ENCODE measurements around the gene RFNG.

The RFNG gene

DNA sequence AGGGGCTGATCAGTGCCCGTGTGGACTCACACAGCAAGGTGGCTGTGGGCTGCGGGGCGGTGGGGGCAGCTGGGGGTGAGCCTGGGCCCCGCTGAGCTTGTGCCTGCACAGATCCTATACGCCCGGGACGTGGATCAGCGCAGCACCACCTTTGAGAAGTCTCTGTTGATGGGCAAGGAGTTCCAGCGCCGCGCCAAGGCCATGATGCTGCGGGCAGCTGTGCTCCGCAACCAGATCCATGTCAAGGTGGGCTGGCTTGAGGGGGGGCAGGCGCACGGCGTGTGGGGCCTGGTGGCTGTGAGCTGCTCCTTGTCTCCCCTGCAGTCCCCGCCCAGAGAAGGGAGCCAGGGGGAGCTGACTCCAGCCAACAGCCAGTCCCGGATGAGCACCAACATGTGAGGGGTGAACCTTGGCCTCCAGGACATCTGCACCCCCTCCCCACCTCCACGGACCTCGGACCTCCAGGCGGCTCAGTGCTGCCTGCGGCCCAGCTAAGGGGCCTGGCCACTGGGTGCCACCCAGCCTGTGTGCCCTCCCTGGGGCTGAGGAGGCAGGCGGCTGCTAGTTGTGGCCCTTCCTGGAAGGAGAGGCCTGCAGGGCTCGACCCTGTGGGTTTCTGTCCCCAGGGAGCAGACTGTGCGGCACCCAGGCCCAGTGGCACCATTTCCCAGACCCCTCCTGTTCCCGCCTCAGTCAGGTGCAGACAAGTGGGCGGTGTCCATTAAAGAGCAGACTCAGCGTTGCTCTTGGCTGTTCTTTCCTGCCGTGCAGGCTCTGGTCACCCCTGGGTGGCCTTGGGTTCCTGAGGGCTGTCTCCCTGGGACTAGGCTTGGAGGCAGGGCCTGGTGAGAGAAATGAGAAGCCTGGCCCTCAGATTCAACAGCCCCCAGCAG lies 5.4 kb upstream of the RFNG start:
- DNase-seq, result no peak

DNA sequence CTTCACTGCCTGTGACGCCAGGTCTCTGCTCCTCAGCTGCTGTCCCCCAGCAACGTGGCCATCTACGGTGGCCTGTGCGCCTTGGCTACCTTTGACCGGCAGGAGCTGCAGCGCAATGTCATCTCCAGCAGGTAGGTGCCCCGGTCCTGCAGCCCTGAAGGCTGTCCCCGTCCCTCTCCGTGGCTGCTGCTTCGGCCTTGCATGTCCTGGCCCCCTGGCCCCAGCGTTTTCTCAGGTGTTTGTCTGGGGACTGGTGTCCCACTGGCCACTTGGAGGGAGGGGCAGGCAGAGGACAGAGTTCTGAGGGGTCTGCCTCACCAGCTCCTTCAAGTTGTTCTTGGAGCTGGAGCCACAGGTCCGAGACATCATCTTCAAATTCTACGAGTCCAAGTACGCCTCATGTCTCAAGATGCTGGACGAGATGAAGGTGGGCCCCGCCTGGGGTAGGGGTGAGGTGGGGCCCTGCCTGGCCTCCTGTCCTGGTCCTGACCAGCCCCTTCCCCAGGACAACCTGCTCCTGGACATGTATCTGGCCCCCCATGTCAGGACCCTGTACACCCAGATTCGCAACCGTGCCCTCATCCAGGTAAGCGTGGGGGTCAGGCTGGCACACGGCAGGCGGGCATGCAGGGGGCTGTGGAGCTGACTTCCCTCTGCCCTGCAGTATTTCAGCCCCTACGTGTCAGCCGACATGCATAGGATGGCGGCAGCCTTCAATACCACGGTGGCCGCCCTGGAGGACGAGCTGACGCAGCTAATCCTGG lies 4.5 kb upstream of the RFNG start:
- DNase-seq, result no peak

DNA sequence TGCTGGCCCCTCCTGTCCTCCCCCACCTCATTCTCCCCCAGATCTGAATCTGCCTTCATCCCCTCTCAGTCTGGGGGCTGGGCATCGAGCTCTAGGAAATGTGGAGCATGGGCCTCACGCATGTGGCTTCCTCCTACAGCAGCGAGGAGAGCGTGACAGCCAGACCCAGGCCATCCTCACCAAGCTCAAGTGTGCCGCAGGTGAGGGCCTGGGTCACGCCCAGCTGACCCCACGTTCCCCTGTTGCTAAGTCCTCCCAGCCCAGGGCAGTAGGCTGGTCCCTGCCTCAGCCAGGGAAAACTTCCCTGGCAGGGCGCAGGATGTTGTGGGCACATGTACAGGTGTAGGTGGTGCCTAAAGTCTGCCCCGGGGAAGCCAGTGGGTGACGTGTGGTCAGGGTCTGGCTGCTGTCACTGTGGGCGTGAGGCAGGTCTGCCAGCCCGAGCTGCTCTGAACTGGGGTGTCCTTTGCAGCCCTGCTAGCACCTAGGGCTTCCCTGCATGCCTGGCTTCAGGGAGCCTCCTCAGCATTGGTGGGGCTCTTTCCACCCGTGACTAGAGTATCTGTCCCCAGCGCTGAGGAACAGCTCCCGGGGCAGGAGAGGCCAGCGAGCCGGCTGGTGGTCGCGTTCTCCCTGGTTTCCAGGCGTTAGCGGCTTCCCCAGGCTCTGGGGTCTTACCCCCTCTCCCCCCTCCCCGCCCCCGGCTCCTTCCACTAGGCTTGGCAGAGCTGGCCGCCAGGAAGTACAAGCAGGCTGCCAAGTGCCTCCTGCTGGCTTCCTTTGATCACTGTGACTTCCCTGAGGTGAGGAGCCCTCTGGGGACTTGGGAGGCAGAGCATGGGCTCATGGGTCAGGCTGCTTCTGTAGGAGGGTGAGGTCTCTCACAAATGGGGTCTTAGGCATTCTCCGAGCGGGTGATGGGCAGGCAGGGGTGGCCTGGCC lies 3.7 kb upstream of the RFNG start:
- no peak for DNase-seq

GRCh38 chr17:82054351-82055022 lies 2.9 kb upstream of the RFNG start:
- DNase-seq, result no peak

DNA sequence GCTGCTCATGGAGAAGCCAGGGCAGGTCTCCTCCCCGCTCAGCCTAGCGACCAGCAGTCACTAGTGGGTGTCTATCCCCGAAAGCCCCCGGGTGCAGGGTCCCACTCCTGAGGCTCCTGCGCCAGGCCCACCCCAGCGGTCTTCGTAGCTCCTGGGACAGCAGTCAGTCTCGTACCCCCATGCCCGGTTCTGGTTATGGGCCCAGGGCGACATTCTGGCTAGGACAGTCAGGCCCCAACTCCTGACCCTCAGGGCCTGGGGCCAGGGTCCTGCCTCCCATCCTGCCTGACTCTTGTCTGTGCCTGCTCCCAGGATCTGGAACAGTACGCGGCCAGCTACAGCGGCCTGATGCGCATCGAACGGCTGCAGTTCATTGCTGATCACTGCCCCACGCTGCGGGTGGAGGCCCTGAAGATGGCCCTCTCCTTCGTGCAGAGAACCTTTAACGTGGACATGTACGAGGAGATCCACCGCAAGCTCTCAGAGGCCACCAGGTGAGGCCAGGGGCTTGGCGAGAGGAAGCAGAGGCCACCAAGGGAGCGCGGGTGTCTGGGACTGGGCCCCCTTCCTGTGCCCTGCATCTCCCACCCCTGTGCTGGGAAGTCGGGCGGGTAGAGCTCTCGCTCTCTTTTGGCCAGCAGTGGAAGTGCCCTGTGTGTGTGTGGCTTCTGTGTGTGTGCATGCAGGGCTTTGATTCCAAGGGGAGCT lies 2.1 kb upstream of the RFNG start:
- no peak for DNase-seq

GRCh38 chr17:82053130-82053529 lies 1.5 kb upstream of the RFNG start:
- no peak for DNase-seq

- DNase-seq, result no peak
Observed at GRCh38 chr17:82052638-82053059, 1.0 kb upstream of the RFNG start.

- no peak for DNase-seq
Observed at GRCh38 chr17:82050761-82051641, 610 bp downstream of the RFNG start.

DNA sequence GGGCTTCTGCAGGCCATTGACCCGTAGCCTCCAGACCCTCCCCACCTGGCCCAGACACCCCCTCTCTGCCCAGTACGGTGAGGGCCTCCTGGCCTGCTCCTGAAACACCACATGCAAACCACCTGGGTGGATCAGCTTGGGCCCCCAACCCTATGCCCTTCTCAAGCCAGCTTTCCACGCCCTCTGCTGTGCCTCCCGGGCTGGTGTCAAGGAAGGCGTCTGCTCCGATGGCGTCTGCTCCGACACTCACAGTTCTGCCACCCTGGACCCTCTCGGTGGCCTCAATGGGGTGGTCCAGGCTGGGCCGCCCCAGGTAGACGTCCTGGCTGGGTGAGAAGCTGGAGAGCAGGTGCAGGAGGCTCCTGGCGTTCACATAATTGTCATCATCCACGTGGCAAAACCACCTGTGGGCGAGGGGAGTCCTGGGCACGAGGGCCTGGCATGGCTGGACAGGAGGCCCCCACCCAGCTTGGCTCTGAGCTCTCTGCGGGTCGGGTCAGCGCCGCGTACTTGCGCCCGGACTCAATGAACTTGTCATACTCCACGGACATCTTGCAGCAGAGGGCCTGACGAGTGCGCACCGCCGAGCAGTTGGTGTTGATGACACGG lies 1.4 kb downstream of the RFNG start:
- no peak for DNase-seq

DNA sequence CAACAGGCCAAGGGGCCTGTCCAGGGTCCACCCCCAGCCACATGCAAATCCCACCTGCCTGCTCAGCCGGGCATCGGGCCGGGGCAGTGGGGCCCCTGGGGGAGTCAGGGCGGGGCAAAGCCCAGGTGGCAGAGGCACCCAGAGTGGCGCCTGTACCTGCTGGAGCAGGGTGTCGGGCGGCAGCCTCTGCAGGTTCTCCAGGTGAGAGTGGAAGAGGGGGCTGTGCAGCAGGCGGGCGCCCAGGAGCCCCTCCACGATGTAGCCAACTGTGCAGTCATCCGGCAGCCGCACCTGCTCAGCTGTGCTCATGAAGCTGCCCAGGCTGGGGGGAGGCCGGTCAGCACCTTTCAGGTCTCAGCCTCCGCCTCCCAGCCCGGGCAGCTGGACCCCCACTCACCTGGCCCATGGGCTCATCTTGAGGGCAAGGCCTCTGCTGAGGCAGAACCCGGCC lies 2.1 kb downstream of the RFNG start:
- DNase-seq, result no peak

DNA sequence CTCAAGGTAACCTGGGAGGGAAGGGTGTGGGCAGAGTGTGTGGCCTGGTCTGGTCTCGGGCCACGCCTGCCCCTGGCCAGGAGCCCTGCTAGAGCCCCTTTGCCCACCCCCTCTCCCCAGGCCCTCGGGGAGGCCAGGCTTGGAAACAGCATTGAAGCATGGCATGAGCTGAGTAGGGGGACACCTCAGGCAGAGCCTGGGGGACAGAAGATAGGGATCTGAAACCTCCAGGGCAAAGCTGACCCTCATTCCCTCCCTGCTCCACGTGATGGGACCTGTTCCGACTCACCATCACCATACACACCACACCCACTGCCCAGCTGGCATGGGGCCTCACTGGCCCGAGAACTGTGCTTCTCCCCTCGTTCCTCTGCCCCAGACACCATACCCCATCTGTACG lies 2.5 kb downstream of the RFNG start:
- DNase-seq, result no peak

- no peak for DNase-seq
Observed at GRCh38 chr17:82048571-82048971, 3.0 kb downstream of the RFNG start.

DNA sequence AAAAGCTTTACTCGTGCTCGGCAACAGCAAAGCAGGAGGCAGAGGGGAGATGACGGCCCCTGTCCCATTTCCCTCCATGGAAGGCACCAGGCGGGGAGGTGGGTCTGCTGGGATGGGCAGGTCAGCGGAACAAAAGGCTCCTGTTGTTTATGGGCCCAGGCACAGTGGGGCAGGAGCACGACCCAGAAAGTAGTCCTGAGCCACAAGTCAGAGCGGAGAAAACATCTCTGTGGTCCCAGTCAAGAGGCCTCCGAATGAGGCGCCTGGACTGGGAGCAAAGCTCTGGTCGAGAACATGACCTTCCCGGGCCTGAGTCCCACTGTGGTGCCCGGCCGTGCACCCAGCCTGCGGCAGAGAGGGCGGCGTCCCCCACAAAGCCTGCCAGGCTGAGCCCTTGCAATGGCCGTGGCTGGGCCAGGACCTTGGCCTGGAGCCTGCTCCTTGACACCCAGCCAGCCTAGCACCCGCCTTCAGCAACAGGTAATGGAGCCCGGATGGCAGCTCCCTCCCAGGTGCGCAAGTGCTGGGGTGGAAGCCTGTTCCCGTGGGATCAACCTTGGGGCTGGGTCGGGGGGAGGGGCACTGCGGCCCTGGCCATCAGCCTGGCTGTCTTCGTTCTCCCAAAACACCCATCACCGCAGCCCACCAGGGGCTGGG lies 3.6 kb downstream of the RFNG start:
- DNase-seq, result no peak

DNA sequence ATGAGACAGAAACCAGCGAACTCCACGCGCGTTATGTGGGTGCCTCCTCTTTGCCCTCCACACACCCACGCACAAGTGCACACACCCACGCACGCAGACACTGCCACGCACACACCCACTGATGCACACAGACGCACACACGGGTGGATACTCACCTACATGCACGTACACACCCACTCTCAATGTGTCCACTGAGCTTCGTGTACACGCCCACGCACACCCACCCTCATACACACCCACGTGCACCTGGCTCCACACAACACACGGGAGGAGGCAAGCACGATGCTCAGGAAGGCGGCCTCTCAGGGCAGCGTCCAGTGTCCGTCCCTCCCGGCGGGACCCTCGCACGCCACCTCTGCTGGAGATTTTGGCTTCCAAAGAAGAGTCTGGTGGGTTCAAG lies 4.2 kb downstream of the RFNG start:
- no peak for DNase-seq

DNA sequence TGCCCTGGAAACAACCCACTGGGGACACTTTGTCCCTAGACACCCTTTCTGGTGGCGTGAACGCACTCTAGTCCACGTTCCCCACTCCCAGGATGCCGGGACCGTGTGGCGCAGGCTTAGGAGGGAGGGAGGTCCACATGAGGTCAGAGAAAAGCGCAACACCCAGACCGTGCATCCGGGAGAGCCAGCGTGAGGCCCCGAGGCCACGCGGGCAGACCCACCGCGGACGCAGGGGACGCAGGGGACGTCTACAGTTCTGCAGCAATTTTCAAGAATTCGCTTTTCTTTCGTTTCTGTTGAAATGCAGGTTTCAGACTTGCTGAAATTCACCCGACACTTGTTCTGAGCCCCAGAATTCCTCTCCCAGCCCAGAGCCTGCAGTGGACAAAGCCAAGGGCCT lies 4.7 kb downstream of the RFNG start:
- DNase-seq, result no peak

DNA sequence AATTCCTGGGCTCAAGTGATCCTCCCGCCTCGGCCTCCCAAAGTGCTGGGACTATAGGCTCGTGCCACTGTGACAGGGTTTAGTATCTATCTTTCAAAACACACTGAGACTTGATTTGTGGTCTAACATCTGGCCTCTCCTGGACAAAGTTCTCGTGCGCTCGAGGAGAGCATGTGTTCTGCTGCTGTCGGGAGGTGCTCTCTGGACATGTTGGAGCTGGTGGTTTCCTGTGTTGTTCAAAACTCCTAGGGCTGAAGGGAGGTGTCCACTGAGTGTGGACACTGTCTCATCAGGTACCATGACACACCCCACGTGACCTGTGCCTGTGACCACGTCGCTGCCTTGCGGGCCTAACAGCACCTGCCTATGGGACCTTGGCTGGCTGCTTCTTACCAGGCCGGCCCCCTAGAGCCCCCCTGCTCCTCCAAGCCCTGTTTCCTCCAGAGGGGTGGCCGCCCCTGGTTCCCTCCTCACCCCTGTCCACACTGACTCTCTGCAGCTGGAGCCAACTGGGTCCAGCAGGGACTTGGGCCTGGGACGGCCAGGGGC lies 5.6 kb downstream of the RFNG start:
- DNase-seq, result no peak

DNA sequence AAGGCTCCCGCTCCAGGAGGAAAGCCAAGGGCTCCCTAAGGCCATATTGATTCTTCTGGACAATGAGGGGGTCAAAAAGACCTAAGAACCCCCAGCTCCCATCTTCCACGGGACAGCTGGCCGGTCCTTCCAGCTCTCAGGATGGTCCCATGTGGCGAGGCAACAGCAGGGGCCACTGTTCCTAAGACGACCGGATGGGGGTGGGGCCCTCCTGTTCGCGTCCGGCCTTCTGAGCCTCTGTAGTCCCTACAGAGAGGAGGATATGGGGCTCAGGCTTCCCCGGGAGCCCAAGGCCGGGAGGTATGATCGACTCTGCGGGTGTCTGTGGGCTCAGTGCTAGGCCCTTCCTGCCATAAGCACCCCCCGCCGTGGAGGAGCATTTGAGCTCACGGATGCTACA lies 8.1 kb downstream of the RFNG start:
- DNase-seq, result no peak

GRCh38 chr17:82042649-82043048 lies 9.0 kb downstream of the RFNG start:
- no peak for DNase-seq

GRCh38 chr17:82041144-82041814 lies 10.3 kb downstream of the RFNG start:
- no peak for DNase-seq
